MM.1S (cell line): ENCODE measurements around the gene TMEM35B.

Experiments used
- CTCF ChIP-seq: fragments of 300-600 bp; sonication (generic); IDR thresholded peaks from 2 replicates; pipeline ENCODE4 v1.5.1; 2016; ENCODE audit warnings: antibody characterized with exemption, low read length, mixed read lengths
- EZH2 ChIP-seq: fragments of 300-600 bp; sonication (generic); optimal IDR thresholded peaks from 2 replicates; pipeline ENCODE3; 2017; ENCODE audit warnings: low read depth, mild to moderate bottlenecking, antibody characterized with exemption, low read length, mixed read lengths
- EZH2phosphoT487 ChIP-seq: fragments of 300-600 bp; sonication (generic); IDR thresholded peaks from 2 replicates; pipeline ENCODE4 v1.6.1; 2018; ENCODE audit warnings: antibody characterized with exemption, low read length

GRCh38 chr1:34946211-34946610 lies 38.9 kb downstream of the TMEM35B start:
- TF ChIP-seq CTCF (no peak), EZH2phosphoT487 (no peak), EZH2 (no peak)
